C4-2B (cell line): Measurements from ENCODE around the gene TMEM45B.

Experiments used
- CTCF ChIP-seq: fragments of 450-650 bp; conservative IDR thresholded peaks from 2 replicates; pipeline ENCODE4 v1.5.1; 2017; ENCODE audit warnings: mild to moderate bottlenecking
- ZFX ChIP-seq: fragments of 450-650 bp; IDR thresholded peaks from 2 replicates; pipeline ENCODE4 v1.6.1; 2017

- no peak for TF ChIP-seq CTCF
- TF ChIP-seq ZFX = no peak
Observed at GRCh38 chr11:129855086-129855485, 39.4 kb downstream of the TMEM45B start.
